Gastrocnemius medialis (tissue), 4 donors: ENCODE data around the gene ARL15.

Source experiments
- CTCF ChIP-seq, 5 experiments: fragments of 450-650 bp in 3 of 5; fragments of 200-600 bp in 2 of 5; sonication (generic) in 2 of 5; IDR thresholded peaks in 4 of 5; conservative IDR thresholded peaks in 1 of 5; 1 replicate in 4 of 5; 2 replicates in 1 of 5; pipeline ENCODE4 v1.5.1; 2016 to 2019; ENCODE audit warnings: antibody characterized with exemption in 5 of 5, mild to moderate bottlenecking in 3 of 5, moderate library complexity in 3 of 5
- POLR2A ChIP-seq, 2 donors: fragments of 450-650 bp; IDR thresholded peaks; one replicate each; pipeline ENCODE4 v1.6.1; 2017; ENCODE audit warnings: antibody characterized with exemption in 2 of 2, mild to moderate bottlenecking in 2 of 2, moderate library complexity in 2 of 2

- TF ChIP-seq POLR2A (IDR thresholded peaks at IDR 0.05) (no peak), CTCF (IDR thresholded peaks at IDR 0.05 in 4 of 5, conservative IDR thresholded peaks at IDR 0.05 in 1 of 5) (no peak)
Measured at GRCh38 chr5:53915120-53915519, 395.3 kb downstream of the ARL15 start.
